GM23338 (cell line): ENCODE data around the gene ALDH7A1. TPM values are rescaled to one million over a fixed set of nuclear protein-coding genes. Genes with fewer than 3 reads are reported as not detected.

Experiments
- ATAC-seq: fragments of 200-7000 bp; cut with Tn5 transposase; 3 replicates; pipeline ENCODE4 v1.9.1; 2020
- DNase-seq: peaks from one replicate; pipeline ENCODE4 v3.0.0-alpha.2; 2015; ENCODE audit warnings: low spot score
- H2AFZ ChIP-seq: fragments of 200-600 bp; sonication (generic); 2 replicates; pipeline ENCODE4 v1.8.0; 2016; ENCODE audit warnings: antibody characterized with exemption, mild to moderate bottlenecking, moderate library complexity
- H3F3A ChIP-seq: fragments of 200-600 bp; sonication (generic); replicated peaks from 2 replicates; pipeline ENCODE4 v1.8.0; 2017; ENCODE audit warnings: antibody characterized with exemption, mixed run types, low read depth
- H3K27ac ChIP-seq: fragments of 200-600 bp; sonication (generic); 2 replicates; pipeline ENCODE4 v1.6.1; 2016; ENCODE audit warnings: low read depth
- H3K27me3 ChIP-seq: fragments of 200-600 bp; sonication (generic); 2 replicates; pipeline ENCODE4 v1.8.0; 2016; ENCODE audit warnings: mild to moderate bottlenecking, mixed run types, moderate library complexity; ENCODE audit not compliant: insufficient read depth
- H3K36me3 ChIP-seq: fragments of 200-600 bp; sonication (generic); 2 replicates; pipeline ENCODE4 v1.8.0; 2016; ENCODE audit warnings: mild to moderate bottlenecking; ENCODE audit not compliant: insufficient read depth
- H3K4me1 ChIP-seq: fragments of 200-600 bp; sonication (generic); 2 replicates; pipeline ENCODE4 v1.8.0; 2016; ENCODE audit warnings: mild to moderate bottlenecking, moderate library complexity; ENCODE audit not compliant: insufficient read depth
- H3K4me2 ChIP-seq: fragments of 200-600 bp; sonication (generic); 2 replicates; pipeline ENCODE4 v1.7.1; 2017; ENCODE audit warnings: mixed run types
- H3K4me3 ChIP-seq: fragments of 200-600 bp; sonication (generic); 2 replicates; pipeline ENCODE4 v1.6.1; 2016; ENCODE audit warnings: mixed run types
- H3K79me2 ChIP-seq: fragments of 200-600 bp; sonication (generic); replicated peaks from 2 replicates; pipeline ENCODE4 v1.8.0; 2017; ENCODE audit warnings: mild to moderate bottlenecking; ENCODE audit not compliant: insufficient read depth
- H3K9me2 ChIP-seq: fragments of 200-600 bp; sonication (generic); 2 replicates; pipeline ENCODE4 v1.8.0; 2017; ENCODE audit not compliant: insufficient read depth
- H4K20me1 ChIP-seq: fragments of 200-600 bp; sonication (generic); replicated peaks from 2 replicates; pipeline ENCODE4 v1.8.0; 2017; ENCODE audit warnings: mild to moderate bottlenecking; ENCODE audit not compliant: insufficient read depth
- H3K27ac Mint-ChIP-seq: 2 replicates; pipeline ENCODE4 v1.8.0; 2020; ENCODE audit warnings: inconsistent platforms, mild to moderate bottlenecking, moderate library complexity, mixed read lengths
- H3K27me3 Mint-ChIP-seq: 3 replicates; pipeline ENCODE4 v1.8.0; 2022; ENCODE audit warnings: low read depth, mild to moderate bottlenecking, moderate library complexity, mixed read lengths, inconsistent platforms; ENCODE audit not compliant: insufficient read depth, poor library complexity
- H3K36me3 Mint-ChIP-seq: 3 replicates; pipeline ENCODE4 v1.8.0; 2021; ENCODE audit warnings: low read depth, mild to moderate bottlenecking, inconsistent platforms, moderate library complexity, mixed read lengths
- H3K4me1 Mint-ChIP-seq: 3 replicates; pipeline ENCODE4 v1.8.0; 2020; ENCODE audit warnings: mild to moderate bottlenecking, inconsistent platforms, mixed read lengths
- H3K4me3 Mint-ChIP-seq: 3 replicates; pipeline ENCODE4 v1.8.0; 2021; ENCODE audit warnings: moderate library complexity, mild to moderate bottlenecking, inconsistent platforms, mixed read lengths
- H3K9me3 Mint-ChIP-seq: 3 replicates; pipeline ENCODE4 v1.8.0; 2020; ENCODE audit warnings: moderate library complexity, mild to moderate bottlenecking, inconsistent platforms, mixed read lengths
- CTCF ChIP-seq, 2 experiments: fragments of 200-600 bp in 1 of 2; sonication (generic) in 1 of 2; conservative IDR thresholded peaks; 2 replicates each; pipeline versions ENCODE4 v1.5.1 to v1.6.1; 2016 to 2017; ENCODE audit warnings: antibody characterized with exemption in 2 of 2, low read depth in 2 of 2, mild to moderate bottlenecking in 2 of 2, moderate library complexity in 1 of 2
- ETS1 ChIP-seq: IDR thresholded peaks from 2 replicates; pipeline ENCODE4 v1.6.1; 2016; ENCODE audit warnings: antibody characterized with exemption
- EZH2 ChIP-seq: fragments of 200-600 bp; sonication (generic); IDR thresholded peaks from one replicate; pipeline ENCODE4 v1.8.0; 2017; ENCODE audit warnings: antibody characterized with exemption, mild to moderate bottlenecking, low read depth; ENCODE audit not compliant: unreplicated experiment
- EZH2phosphoT487 ChIP-seq: fragments of 200-600 bp; sonication (generic); IDR thresholded peaks from one replicate; pipeline ENCODE4 v1.8.1; 2018; ENCODE audit warnings: antibody characterized with exemption; ENCODE audit not compliant: unreplicated experiment
- POLR2AphosphoS5 ChIP-seq: IDR thresholded peaks from 2 replicates; pipeline ENCODE4 v1.6.1; 2016; ENCODE audit warnings: antibody characterized with exemption, low read depth
- STAT1 ChIP-seq: IDR thresholded peaks from one replicate; pipeline ENCODE4 v1.6.1; 2016; ENCODE audit warnings: antibody characterized with exemption; ENCODE audit not compliant: unreplicated experiment
- ZNF114 ChIP-seq: fragments of 250-450 bp; sonication (Bioruptor Pico); IDR thresholded peaks from 2 replicates; pipeline ENCODE4 v1.5.0; 2020; ENCODE audit warnings: mild to moderate bottlenecking, moderate library complexity
- ZNF462 ChIP-seq: fragments of 250-450 bp; sonication (Bioruptor Pico); IDR thresholded peaks from 2 replicates; pipeline ENCODE4 v1.5.0; 2020; ENCODE audit warnings: mild to moderate bottlenecking, moderate library complexity
- polyA plus RNA-seq: library from polyadenylated mRNA; unstranded; fragments of >200 nt; fragmentation: Nextera tagmentation; extraction: Ambion mirVana; gene quantifications from 2 replicates; pipeline ENCODE4 v1.2.1, GENCODE V29; 2016
- total RNA-seq: library from RNA; depleted of rRNA; stranded (reverse); fragments of >200 nt; shearing (Covaris generic); gene quantifications from 2 replicates; pipeline ENCODE4 v1.2.3, GENCODE V29; 2014

Gene ALDH7A1
- total and polyA plus RNA-seq, 2 experiments from 2014 or later, result 122 to 198 TPM

- TF ChIP-seq EZH2 (no peak), EZH2phosphoT487 (no peak), ZNF462 (CRISPR knock-in tag) (no peak), POLR2AphosphoS5 (no peak), ZNF114 (no peak), STAT1 (no peak)
Observed at GRCh38 chr5:126635585-126635984, 40.6 kb upstream of the ALDH7A1 start (continued).

GRCh38 chr5:126633552-126633951 lies 38.5 kb upstream of the ALDH7A1 start:
- TF ChIP-seq CTCF (conservative IDR thresholded peaks at IDR 0.05; ENCODE audit: low read depth in 2 of 2), result no peak
- TF ChIP-seq EZH2phosphoT487, result no peak
- no peak for TF ChIP-seq ETS1
- no peak for TF ChIP-seq STAT1
- H3K9me3 Mint-ChIP-seq, result no peaks in the 10 kb centered on the region
- Histone ChIP-seq H3K36me3 (no peaks in the 10 kb centered on the region), H4K20me1 (no peaks in the 10 kb centered on the region), H3K27me3 (no peaks in the 10 kb centered on the region), H3K9me2 (peaks cover 3% of the 10 kb centered on the region; the same call in 1 of the 2 replicates), H3K79me2 (no peaks in the 10 kb centered on the region), H3K4me3 (no peak overlapping the region), H3K4me1 (no peaks in the 10 kb centered on the region), H3K4me2 (no peak overlapping the region), H3K27ac (no peak overlapping the region), H3F3A (0 out of 2 replicates have a peak, but pooled peaks cover 3% of the 10 kb centered on the region), H2AFZ (no peak overlapping the region)
- no peaks in the 10 kb centered on the region for H3K36me3 Mint-ChIP-seq
- H3K27me3 Mint-ChIP-seq, result peaks cover 9% of the 10 kb centered on the region
- no peak for ATAC-seq
- H3K4me3 Mint-ChIP-seq, result no peak overlapping the region
- 0 out of 3 replicates have a peak, but pooled peaks cover 2% of the 10 kb centered on the region for H3K4me1 Mint-ChIP-seq
- DNase-seq, result no peak
- H3K27ac Mint-ChIP-seq, result no peak overlapping the region
